ENCODE results near the gene MERTK.

DNA sequence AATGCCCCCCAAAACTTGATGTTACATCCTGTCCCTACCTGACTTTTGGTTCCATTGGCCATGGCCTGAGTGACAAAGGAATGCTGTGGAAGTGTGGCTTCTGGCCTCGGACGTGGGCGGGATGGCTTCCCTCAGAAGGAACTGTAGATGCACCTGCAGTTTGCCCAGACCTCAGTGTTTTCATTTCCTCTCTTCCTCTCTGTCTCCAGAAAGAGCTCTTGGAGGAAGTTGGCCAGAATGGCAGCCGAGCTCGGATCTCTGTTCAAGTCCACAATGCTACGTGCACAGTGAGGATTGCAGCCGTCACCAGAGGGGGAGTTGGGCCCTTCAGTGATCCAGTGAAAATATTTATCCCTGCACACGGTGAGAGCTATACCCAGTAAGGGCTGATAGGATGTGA lies 95.6 kb downstream of the MERTK start:
- TF ChIP-seq, protein P1, sequence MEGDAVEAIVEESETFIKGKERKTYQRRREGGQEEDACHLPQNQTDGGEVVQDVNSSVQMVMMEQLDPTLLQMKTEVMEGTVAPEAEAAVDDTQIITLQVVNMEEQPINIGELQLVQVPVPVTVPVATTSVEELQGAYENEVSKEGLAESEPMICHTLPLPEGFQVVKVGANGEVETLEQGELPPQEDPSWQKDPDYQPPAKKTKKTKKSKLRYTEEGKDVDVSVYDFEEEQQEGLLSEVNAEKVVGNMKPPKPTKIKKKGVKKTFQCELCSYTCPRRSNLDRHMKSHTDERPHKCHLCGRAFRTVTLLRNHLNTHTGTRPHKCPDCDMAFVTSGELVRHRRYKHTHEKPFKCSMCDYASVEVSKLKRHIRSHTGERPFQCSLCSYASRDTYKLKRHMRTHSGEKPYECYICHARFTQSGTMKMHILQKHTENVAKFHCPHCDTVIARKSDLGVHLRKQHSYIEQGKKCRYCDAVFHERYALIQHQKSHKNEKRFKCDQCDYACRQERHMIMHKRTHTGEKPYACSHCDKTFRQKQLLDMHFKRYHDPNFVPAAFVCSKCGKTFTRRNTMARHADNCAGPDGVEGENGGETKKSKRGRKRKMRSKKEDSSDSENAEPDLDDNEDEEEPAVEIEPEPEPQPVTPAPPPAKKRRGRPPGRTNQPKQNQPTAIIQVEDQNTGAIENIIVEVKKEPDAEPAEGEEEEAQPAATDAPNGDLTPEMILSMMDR (conservative IDR thresholded peaks at IDR 0.05 in 1 of 2, IDR thresholded peaks at IDR 0.05 in 1 of 2; ENCODE audit: low read depth in 1 of 2, low read length in 2 of 2): no peak
- no peak for TF ChIP-seq EZH2 (IDR thresholded peaks at IDR 0.05; ENCODE audit: low read length, missing control alignments)
